Lower leg skin (tissue), 4 donors: ENCODE measurements around the gene SS18L1. TPM values are rescaled to one million over a fixed set of nuclear protein-coding genes. Genes with fewer than 3 reads are reported as not detected.

ENCODE experiments used
- DNase-seq, 2 donors: peaks; one replicate each; pipeline ENCODE4 v3.0.0-alpha.2; 2019; ENCODE audit warnings: low spot score in 2 of 2
- H3K4me3 ChIP-seq: fragments of 200-600 bp; sonication (generic); 2 replicates; pipeline ENCODE4 v1.5.1; 2017; ENCODE audit warnings: mild to moderate bottlenecking, low read depth; ENCODE audit not compliant: poor library complexity, severe bottlenecking
- CTCF ChIP-seq, 3 donors: fragments of 450-650 bp; IDR thresholded peaks; one replicate each; pipeline ENCODE4 v1.5.1; 2016; ENCODE audit warnings: antibody characterized with exemption in 3 of 3, mild to moderate bottlenecking in 3 of 3, moderate library complexity in 2 of 3
- POLR2A ChIP-seq, 2 donors: fragments of 450-650 bp; IDR thresholded peaks; one replicate each; pipeline ENCODE4 v1.6.1; 2016 to 2017; ENCODE audit warnings: antibody characterized with exemption in 2 of 2, mild to moderate bottlenecking in 1 of 2, moderate library complexity in 1 of 2
- WGBS, 2 donors: methylation state at CpG; one replicate each; pipeline ENCODE4 v1.1.5; 2018; 5-methylcytosine and 5-hydroxymethylcytosine counted together
- intact Hi-C: fragments of 100-400 bp; cut with DNase I; formaldehyde crosslinking; loops from one replicate; pipeline ENCODE4 v1.15.0; 2023; ENCODE audit warnings: low total_unique reads
- total RNA-seq, 4 donors: library from RNA; depleted of rRNA; stranded (reverse); fragments of >200 nt; gene quantifications; one replicate each; pipeline ENCODE4 v1.1.0, GENCODE V29; 2016

Gene SS18L1
- total RNA-seq, 4 donors from 2014 or later: 23.3 to 51.7 (median 25.8) TPM

- intact Hi-C loops: loop anchor here (5.0 kb wide), 1 partner anchor 127 kb away; no protein-coding TSS in a partner anchor
- no peak overlapping the region for H3K4me3 ChIP-seq
- no peak for TF ChIP-seq POLR2A (IDR thresholded peaks at IDR 0.05)
- TF ChIP-seq CTCF (IDR thresholded peaks at IDR 0.05): no peak
- 92 to 93% methylated on average over 10 of the region's 10 CpGs for WGBS, 2 donors
- no peak for DNase-seq
Measured at GRCh38 chr20:62138912-62139311, 4.7 kb upstream of the SS18L1 start.

DNA sequence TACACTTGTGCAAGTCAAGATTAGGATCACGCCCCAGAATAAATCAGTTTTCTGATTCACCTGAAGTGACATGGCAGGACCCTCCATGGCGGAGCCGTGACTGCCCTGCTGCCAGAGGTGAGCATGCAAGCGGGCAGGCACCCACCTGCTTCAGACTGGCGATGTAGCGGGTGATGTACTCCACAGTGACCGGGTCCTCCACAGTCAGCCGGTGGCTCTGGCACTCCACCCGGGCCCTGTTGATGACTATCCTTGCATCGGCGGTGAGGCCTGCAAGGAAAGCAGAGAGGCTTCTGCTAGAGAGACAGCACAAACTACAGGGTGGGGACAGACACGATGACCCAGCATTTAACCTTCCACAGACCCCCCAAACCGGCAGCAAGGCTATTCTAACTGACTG lies 3.9 kb upstream of the SS18L1 start:
- intact Hi-C loops: loop anchor here (5.0 kb wide), 1 partner anchor 127 kb away; no protein-coding TSS in a partner anchor
- no peak overlapping the region for H3K4me3 ChIP-seq
- TF ChIP-seq POLR2A (IDR thresholded peaks at IDR 0.05): no peak
- no peak for TF ChIP-seq CTCF (IDR thresholded peaks at IDR 0.05)
- WGBS, 2 donors: 82 to 89% methylated on average over 12 to 13 of the region's 13 CpGs
- DNase-seq: no peak

- DNase-seq: no peak
- no peak overlapping the region for H3K4me3 ChIP-seq
- WGBS, 2 donors: 73 to 77% methylated on average over 7 of the region's 7 CpGs
- TF ChIP-seq CTCF (IDR thresholded peaks at IDR 0.05) (no peak), POLR2A (IDR thresholded peaks at IDR 0.05) (no peak)
- intact Hi-C loops: no loop called here
Measured at GRCh38 chr20:62141043-62141396, 2.5 kb upstream of the SS18L1 start.

DNA sequence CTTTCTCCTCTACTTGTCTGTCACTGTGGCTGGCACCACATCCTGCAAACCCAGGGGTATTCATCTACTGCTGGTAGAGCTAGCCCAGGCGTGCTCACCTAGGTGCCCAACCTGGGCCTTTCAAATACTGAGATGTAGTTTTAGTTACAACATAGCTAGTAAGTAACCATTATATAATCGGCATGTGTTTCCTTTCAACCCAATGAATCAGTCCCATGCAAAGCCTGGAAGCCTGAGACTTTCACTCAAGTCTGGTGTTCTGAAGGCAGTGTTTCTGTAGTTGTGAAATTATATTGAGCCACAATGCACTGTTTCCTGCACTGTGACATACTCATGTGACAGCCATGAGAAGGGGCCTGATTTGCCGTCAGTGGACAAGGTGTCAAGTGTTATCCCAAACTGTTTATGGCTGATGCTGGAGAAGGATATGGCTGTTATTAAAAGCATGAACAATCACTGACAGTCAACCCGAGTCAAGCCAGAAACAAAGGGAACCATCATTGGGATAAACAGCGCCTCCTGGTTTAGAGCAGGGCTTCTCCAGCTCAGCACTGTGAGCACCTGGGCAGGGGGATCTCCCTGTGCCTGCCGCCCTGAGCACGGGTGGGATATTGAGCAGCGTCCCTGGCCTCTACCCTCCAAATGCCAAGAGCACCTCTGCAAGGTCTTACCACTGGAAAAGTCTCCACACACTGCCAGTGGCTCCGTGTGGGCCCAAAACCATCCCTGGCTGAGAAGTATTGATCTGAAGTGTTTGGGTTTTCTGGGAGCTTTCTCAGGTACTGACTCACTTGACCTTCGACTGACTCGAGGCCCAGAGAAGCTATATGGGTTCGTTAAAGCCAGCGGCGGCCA lies 1.9 kb upstream of the SS18L1 start:
- intact Hi-C loops: no loop called here
- no peak for DNase-seq
- no peak overlapping the region for H3K4me3 ChIP-seq
- TF ChIP-seq POLR2A (IDR thresholded peaks at IDR 0.05): no peak
- TF ChIP-seq CTCF (IDR thresholded peaks at IDR 0.05): no peak
- 13 to 14% methylated on average over 12 to 14 of the region's 14 CpGs for WGBS, 2 donors

DNA sequence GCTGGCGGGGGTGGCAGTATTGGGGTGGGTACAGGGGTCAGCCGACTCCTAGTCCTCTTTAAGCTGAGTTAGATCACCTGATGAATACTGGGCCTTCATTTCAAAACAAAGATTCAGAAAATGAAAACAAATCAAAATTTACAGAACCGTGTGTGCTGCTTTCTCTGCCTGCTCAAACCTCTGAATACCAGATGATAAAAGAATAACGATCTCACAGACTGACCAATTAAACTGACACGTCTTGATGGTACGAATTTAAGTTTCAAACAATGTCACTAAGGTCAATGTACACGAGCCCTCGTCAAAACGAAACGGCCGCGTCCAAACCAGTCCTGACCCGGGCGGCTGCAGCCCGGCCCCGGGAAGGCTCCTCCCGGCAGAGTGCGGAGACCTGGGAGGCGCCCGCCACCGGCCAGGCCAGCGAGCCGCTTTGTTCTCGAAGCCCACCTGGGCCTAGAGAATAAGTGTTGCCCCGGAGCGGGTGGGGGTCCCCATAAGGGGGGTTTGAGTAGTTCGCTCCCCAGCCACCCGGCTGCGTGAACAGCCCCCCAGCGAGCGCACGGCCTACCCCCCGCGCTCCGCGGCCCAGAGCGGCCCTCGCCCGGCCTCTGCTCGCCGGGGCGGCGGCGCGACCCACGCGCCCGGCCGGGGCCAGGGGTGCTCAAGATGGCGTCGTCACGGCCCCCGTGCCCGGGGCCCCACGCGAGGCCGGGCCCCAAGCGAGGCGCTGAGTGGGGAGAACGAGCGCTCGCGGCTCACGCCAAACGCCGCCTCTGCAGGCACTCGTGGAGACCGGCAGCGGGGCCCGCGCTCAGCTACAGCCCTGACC lies 1.1 kb upstream of the SS18L1 start:
- intact Hi-C loops: no loop called here
- 0 to 1% methylated on average over 11 to 58 of the region's 71 CpGs for WGBS, 2 donors
- DNase-seq: no peak

More for the DNA sequence above, 1.1 kb upstream of the SS18L1 start:
- no peak for TF ChIP-seq CTCF (IDR thresholded peaks at IDR 0.05)
- H3K4me3 ChIP-seq: peak overlapping the region; percentile 88
